Renal pelvis (tissue), 4 donors: ENCODE data around the gene TOMM70. TPM values are rescaled to one million over a fixed set of nuclear protein-coding genes. Genes with fewer than 3 reads are reported as not detected.
"Not testable (repeated sequence)": the region's sequence is repeated elsewhere in the genome, so short reads cannot be mapped to it uniquely, and the experiment has no call there.

Experiments
- DNase-seq: peaks from one replicate; pipeline ENCODE4 v3.0.0-alpha.2; 2013
- polyA plus RNA-seq, 3 donors: library from polyadenylated mRNA; unstranded; fragments of 120-200 nt; gene quantifications; one replicate each; pipeline ENCODE4 v1.2.1, GENCODE V29; 2013; ENCODE audit not compliant: insufficient read length in 3 of 3

The TOMM70 gene
- polyA plus RNA-seq, 3 donors = 59.5 to 77.8 (median 73.1) TPM

DNA sequence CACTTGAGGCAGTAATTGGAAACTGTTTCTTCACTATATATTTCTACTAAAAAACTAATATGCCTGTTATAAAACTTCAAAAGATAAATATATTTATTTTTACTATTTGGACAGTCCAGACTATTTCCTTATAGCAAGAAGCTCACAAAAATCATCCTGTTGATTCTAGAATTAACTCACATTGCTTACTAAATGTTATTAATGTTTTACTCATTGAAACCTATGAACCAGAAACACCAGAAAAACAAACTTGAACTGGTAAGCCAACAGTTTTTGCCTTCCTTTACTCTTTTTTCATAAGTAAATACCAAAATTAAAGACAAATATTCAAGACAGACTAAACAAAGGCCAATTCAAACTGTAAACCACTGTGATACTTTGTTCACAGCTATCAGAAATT, 26.4 kb downstream of the TOMM70 start:
- DNase-seq = no peak

DNA sequence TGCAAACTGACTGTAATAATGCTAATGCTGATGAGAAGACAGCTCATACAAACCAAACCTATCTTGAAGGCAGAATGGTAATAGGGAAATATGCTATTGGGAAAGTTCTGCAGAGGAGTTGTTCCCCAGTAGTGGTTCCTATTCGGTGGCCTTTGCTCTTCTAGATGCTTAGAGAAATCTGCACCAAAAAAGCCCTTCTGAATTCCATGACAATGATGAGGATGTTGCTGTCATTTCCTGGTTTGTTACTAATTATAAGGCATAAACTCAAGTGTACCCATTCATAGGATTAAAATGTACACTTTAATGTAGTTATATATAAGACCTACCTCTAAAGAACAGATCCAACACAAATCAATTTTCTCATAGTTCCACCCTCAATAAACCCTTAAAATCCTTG, 30.1 kb downstream of the TOMM70 start:
- no peak for DNase-seq

GRCh38 chr3:100368441-100368840, 32.4 kb downstream of the TOMM70 start:
- no peak for DNase-seq

- no peak for DNase-seq
These were observed 34.5 kb downstream of the TOMM70 start for GRCh38 chr3:100366424-100366823.

GRCh38 chr3:100364421-100364820, 36.5 kb downstream of the TOMM70 start:
- no peak for DNase-seq

DNA sequence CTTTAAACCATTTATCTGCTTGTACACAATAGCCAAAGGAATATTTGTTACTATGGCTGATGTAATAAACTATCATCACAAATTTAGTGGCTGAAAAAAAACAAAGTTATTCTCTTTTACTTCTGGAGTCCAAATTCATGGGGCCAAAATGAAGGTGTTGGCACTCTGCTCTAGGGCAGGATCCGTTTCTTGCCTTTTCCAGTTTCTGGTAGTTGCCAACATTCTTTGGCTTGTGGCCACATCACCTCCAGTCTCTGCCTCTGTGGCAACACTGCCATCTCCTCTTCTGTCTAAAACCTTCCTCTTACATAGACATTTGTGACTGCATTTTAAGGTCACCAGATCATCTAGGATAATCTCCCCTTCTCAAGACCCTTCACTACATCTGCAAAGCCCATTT, 39.0 kb downstream of the TOMM70 start:
- DNase-seq = no peak

DNA sequence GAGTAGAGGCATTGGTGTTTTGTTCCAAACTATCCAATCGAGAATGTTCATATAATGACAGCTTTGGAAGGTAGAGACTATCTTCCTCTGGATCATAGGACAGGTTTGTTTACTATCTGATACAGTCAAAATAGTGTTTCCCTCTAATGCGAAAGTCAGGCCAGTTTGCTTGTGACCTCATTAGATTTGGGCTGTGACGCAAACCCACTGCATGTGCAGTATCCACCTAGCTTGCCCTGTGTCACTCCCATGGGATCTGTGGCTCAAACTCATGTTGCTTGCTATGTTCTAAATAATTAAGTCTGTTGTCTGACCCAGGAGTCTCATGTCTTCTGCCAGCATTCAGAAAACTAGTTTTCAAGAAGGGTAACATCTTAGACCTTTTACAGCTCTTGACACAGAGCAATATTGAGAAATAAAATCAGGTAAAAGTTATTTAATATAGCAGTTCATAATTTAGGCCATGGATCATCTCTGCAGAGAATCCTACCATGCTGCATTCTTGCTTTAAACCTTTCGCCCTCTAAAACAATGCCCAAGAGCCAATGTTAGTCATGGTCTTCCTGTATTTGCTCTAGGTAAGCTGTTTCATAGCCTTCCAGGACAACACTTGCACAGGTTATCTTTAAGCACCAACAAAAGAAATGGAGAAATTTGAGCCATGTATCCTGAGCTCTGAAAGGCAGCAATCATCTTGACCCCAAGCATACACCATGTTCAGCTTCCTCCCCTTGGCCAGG, 40.0 kb downstream of the TOMM70 start:
- DNase-seq = no peak

GRCh38 chr3:100359035-100359434, 41.9 kb downstream of the TOMM70 start:
- DNase-seq = no peak

GRCh38 chr3:100358413-100358812, 42.5 kb downstream of the TOMM70 start:
- no peak for DNase-seq

GRCh38 chr3:100354850-100355249, 46.0 kb downstream of the TOMM70 start:
- DNase-seq = no peak

DNA sequence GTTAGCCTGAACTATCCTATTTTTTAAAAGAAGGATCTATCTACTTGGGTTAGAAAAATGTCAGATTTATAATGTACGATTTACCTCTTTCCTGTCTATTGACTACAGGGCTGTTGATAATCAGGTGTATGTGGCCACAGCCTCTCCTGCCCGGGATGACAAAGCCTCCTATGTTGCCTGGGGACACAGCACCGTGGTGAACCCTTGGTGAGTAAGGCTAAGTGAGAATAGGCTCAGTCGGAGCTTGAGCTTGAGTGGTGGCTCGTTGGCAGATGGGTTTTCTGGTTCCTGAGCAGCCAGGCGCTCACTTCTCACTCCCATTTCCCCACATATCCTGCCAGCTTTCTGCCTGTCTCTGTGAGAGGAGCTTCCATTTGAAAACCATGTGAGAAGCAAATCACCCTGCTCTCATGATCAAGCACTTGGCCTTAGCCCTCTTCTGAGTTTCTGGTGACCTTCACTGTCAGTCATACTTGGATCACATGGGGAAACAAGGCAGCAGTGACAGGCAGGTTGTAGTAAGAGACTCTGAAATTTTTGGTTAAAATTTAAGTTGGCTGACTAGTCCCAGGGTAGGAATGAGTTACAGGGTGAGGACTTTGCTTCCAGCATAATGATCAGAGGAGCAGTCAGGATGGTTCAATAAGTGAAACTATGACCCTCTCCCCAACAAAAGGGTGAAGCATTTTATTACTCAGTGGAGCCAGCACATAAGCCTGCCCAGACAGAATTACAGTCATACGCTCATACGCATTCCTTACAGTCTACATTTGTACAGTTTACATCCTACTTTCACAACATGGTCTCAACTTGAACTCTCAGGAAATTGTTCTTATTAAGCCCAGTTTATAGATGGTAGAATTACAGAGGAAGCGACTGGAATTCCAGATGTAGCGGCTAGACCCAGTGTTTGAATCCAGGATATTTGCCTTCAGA, 48.3 kb downstream of the TOMM70 start:
- DNase-seq = no peak

GRCh38 chr3:100351770-100352169, 49.1 kb downstream of the TOMM70 start:
- not testable (repeated sequence) for DNase-seq

DNA sequence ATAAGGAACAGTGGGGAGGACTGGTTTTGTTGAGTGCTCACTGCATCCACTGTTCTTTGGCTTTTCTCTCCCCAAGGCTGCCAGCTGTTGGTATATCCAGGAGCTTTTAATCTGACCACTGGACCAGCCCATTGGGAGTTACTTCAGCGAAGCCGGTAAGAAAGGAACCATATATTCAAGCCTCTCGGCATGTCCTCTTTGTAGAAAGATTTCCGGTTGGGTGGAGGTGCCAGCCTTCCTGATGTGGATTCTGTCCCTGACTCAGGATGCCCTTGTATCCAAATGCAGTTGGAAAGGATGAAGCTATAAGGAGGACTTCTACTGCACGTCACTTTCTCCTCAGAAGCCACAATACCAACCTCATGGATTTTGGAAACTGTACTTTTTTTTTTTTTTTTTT, 52.2 kb downstream of the TOMM70 start:
- no peak for DNase-seq

- no peak for DNase-seq
These were observed 60.4 kb downstream of the TOMM70 start for GRCh38 chr3:100340527-100340926.

- no peak for DNase-seq
These were observed 61.1 kb downstream of the TOMM70 start for GRCh38 chr3:100339786-100340185.

GRCh38 chr3:100338911-100339310, 62.0 kb downstream of the TOMM70 start:
- no peak for DNase-seq

GRCh38 chr3:100336229-100336628, 64.7 kb downstream of the TOMM70 start:
- not testable (repeated sequence) for DNase-seq

DNA sequence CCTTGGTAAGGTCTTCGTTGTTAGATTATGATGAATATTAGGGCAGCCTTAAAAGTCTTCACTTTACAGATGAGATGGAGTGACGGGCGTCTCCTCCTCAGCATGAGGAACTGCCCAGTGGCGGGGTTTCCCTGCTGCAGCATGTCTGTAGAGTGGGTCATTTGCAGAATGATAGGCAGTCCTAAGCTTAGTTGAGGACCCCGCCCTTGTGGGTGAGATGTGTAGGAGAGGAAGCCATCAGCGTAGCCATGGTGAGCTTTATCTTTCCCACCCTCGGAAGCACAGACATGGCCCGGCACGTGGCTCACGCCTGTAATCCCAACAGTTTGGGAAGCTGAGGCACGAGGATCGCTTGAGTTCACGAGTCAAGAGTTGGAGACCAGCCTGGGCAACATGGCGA, 65.5 kb downstream of the TOMM70 start:
- DNase-seq = no peak

GRCh38 chr3:100334488-100335351, 66.2 kb downstream of the TOMM70 start, which contains the start of gene NIT2:
TSS of gene NIT2 (plus strand) at chr3:100334757. CDS start at chr3:100334792, 35 bp downstream.
- DNase-seq = peak; percentile 86

GRCh38 chr3:100333970-100334487, 66.9 kb downstream of the TOMM70 start:
- no peak for DNase-seq

GRCh38 chr3:100333051-100333450, 67.8 kb downstream of the TOMM70 start:
- no peak for DNase-seq

DNA sequence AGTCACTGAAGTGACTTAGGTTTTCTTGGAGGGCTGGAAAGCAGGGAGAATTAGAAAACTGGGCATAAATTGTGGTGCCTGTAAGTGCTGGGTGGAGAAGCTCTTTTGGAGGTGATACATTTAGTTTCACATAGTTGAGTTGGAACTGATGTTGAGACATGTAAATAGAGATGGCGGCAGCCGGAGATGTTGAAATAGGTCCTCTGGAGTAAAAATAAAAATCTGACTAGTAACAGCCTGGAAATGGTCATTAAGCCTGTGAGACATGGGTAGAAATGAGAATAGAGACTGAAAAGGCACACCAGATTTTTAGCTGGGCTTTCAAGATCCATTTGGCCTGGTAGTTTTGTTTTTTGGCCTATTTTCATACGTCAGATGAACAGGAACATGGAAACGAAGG, 69.2 kb downstream of the TOMM70 start:
- no peak for DNase-seq
